ENCODE results near the gene SHLD2. TPM values are rescaled to one million over a fixed set of nuclear protein-coding genes. Genes with fewer than 3 reads are reported as not detected.
A peak's percentile ranks its signal among the peaks of the same experiment; 100 is the strongest.
"Not testable (repeated sequence)": the region's sequence is repeated elsewhere in the genome, so short reads cannot be mapped to it uniquely, and the experiment has no call there.

Gene SHLD2
- total and polyA plus RNA-seq, 5 donors, result 7.4 to 24.6 (median 16.5) TPM

DNA sequence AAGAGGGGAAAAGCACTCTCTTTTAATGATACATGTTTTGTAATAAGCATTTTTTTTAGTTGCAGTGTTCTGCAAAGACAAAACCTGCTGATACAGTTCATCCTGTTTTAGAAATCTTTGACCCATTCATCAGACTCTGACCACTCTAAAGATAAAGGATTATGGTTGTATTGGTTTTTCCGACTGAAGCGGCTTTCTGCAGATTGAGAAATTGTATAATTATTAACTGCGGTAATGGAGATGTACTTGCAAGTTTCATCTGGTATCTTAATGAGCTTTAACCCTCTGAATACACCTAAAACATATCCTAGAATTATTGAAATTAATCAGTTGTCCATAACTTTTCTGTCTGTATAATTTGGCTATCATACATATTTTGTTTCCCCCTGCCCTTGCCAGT lies 50.6 kb downstream of the SHLD2 start:
- DNase-seq; H3K4me1 ChIP-seq (ENCODE audit: control insufficient read depth, insufficient read depth, low read length); ATAC-seq; H3K27me3 ChIP-seq (ENCODE audit: control insufficient read depth, insufficient read depth); H3K27ac ChIP-seq (ENCODE audit: low read length); intact Hi-C loops (cut with DNase I); H3K9me3 ChIP-seq (ENCODE audit: control insufficient read depth, low read length); H3K4me3 ChIP-seq (ENCODE audit: low read length): not testable (repeated sequence)
- 94% methylated on average over 3 of the region's 3 CpGs for WGBS

DNA sequence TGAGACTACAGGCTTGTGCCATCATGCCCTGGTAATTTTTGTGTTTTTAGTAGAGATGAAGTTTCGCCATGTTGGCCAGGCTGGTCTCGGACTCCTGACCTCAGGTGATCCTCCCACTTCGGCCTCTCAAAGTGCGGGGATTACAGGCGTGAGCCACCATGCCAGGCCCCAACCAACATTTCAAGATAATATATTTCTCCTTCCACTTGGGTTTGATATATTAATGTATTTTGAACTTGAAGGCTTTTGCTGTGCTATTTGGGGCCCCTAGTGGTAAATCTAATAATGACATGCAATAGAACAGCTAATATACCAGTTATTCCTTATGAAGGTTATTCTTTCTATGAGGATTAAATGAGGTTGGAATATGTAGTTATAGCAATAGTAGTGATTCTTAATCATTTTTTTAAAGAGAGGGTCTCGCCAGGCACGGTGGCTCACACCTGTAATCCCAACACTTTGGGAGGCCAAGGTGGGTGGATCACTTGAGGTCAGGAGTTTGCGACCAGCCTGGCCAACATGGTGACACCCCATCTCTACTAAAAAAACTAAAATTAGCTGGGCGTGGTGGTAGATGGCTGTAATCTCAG lies 54.1 kb downstream of the SHLD2 start:
- H3K4me3 ChIP-seq (ENCODE audit: low read length), result not testable (repeated sequence)

DNA sequence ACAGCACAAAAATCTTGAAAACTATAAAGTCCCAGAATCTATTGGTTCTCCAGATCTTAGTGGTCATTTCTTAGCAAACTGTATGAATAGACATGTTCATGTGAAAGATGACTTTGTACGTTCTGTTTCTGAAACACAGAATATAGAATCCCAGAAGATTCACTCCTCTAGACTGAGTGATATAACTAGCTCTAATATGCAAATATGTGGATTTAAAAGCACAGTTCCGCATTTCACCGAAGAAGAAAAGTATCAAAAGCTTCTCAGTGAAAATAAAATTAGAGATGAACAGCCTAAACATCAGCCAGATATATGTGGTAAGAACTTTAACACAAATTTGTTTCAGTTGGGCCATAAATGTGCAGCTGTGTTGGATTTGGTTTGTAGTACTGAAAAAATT lies 56.5 kb downstream of the SHLD2 start:
- H3K4me3 ChIP-seq (ENCODE audit: low read length); intact Hi-C loops (cut with DNase I); H3K27ac ChIP-seq (ENCODE audit: low read length); H3K4me1 ChIP-seq (ENCODE audit: control insufficient read depth, insufficient read depth, low read length); DNase-seq; H3K27me3 ChIP-seq (ENCODE audit: control insufficient read depth, insufficient read depth); H3K9me3 ChIP-seq (ENCODE audit: control insufficient read depth, low read length); ATAC-seq: not testable (repeated sequence)
- WGBS, result 89% methylated on average over 3 of the region's 3 CpGs

More for the DNA sequence above, 54.1 kb downstream of the SHLD2 start:
- H3K4me1 ChIP-seq (ENCODE audit: control insufficient read depth, insufficient read depth, low read length); H3K27me3 ChIP-seq (ENCODE audit: control insufficient read depth, insufficient read depth); intact Hi-C loops (cut with DNase I); DNase-seq; H3K27ac ChIP-seq (ENCODE audit: low read length); H3K9me3 ChIP-seq (ENCODE audit: control insufficient read depth, low read length): not testable (repeated sequence)
- 89% methylated on average over 8 of the region's 9 CpGs for WGBS
- ATAC-seq, result peak; percentile 32 to 40

DNA sequence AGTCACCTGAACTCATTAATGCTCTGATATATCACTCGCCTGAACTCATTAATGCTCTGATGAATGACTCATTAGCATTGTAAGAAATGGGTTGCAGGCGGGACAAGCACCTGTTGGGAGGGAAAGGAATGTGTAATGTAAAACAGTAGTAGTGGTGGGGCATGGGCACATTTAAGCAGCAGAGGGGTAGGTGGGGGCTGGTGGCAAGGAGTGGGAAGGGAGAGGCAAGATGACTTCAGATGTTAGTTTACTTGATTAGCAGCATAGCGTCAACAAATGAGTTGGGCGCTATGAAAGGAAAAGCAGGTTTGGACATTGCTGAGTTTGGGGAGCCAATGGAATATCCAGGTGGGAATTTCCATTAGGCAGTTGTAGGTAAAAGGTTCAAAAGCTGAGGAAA lies 61.8 kb downstream of the SHLD2 start:
- H3K4me3 ChIP-seq (ENCODE audit: low read length); H3K9me3 ChIP-seq (ENCODE audit: control insufficient read depth, low read length); intact Hi-C loops (cut with DNase I); H3K27me3 ChIP-seq (ENCODE audit: control insufficient read depth, insufficient read depth); H3K27ac ChIP-seq (ENCODE audit: low read length); H3K4me1 ChIP-seq (ENCODE audit: control insufficient read depth, insufficient read depth, low read length); DNase-seq; ATAC-seq: not testable (repeated sequence)
- WGBS, result 98% methylated on average over 4 of the region's 4 CpGs

DNA sequence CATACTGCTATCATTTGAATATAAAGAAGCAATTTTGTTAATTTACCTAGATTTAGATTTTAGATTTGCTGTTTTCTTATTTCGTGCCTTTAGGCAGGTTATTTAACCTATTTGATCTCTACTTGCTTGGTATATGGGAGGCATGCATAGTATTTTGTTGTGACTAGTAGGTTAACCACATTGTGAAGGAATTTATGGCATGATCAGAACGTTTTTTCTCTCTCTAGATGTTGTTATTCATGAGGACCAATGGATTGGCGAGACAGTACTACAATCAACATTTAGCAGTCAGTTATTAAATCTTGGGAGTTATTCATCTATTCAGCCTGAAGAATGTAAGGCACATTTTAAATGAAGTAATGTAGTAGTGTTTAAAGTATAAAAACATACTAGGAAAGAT lies 62.8 kb downstream of the SHLD2 start:
- WGBS, result 88% methylated on average over 3 of the region's 3 CpGs

DNA sequence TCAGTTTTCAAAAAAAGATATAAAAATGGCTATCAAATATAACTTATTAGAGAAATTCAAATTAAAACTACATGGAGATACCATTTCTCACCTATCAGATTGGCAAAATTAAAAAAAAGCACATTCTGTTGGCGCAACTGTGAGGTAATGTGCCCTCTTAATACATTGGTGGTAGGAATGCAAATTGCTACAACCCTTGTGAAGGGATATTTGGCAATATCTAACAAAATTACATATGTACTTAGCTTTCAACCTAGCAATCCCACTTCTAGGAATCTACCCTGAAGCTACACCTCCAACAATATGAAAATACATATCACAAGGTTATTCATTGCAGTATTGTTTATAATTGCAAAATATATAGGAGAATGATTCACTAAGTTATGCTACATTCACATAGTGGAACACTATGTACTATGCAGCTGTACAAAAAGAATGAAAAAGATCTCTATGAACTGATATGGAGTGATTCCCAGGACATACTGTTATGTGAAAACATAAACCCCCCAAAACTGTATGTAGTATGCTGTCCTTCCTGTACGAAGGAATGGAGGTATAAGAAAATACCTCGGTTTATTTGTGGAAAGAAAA lies 67.8 kb downstream of the SHLD2 start:
- H3K4me1 ChIP-seq (ENCODE audit: control insufficient read depth, insufficient read depth, low read length); DNase-seq; H3K4me3 ChIP-seq (ENCODE audit: low read length); intact Hi-C loops (cut with DNase I); ATAC-seq; H3K27me3 ChIP-seq (ENCODE audit: control insufficient read depth, insufficient read depth); H3K27ac ChIP-seq (ENCODE audit: low read length); H3K9me3 ChIP-seq (ENCODE audit: control insufficient read depth, low read length): not testable (repeated sequence)
- 96% methylated on average over 3 of the region's 3 CpGs for WGBS

More for the DNA sequence above, 62.8 kb downstream of the SHLD2 start:
- DNase-seq; ATAC-seq; H3K27me3 ChIP-seq (ENCODE audit: control insufficient read depth, insufficient read depth); H3K27ac ChIP-seq (ENCODE audit: low read length); intact Hi-C loops (cut with DNase I); H3K9me3 ChIP-seq (ENCODE audit: control insufficient read depth, low read length); H3K4me3 ChIP-seq (ENCODE audit: low read length); H3K4me1 ChIP-seq (ENCODE audit: control insufficient read depth, insufficient read depth, low read length): not testable (repeated sequence)

DNA sequence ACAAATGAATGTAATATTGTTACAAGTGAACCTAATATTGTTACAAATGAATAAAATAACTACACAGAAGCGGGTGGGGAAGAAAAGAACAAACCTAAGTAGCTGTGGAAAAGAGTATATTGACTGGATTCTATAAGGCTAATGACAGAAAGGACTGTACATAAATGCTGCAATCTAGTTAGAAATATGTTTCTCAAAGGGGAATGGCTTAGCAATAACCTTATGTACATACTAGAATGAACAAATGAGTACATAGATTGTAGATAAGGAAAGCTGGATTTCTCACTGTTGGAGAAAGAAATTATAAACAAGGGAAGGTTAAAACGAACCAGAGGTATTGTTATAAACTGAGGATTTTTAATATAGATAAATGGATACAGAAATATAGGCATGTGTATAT lies 68.4 kb downstream of the SHLD2 start:
- DNase-seq; H3K4me1 ChIP-seq (ENCODE audit: control insufficient read depth, insufficient read depth, low read length); H3K27me3 ChIP-seq (ENCODE audit: control insufficient read depth, insufficient read depth); H3K9me3 ChIP-seq (ENCODE audit: control insufficient read depth, low read length); H3K27ac ChIP-seq (ENCODE audit: low read length); ATAC-seq; intact Hi-C loops (cut with DNase I); H3K4me3 ChIP-seq (ENCODE audit: low read length): not testable (repeated sequence)
- 100% methylated on average over 1 of the region's 2 CpGs for WGBS

DNA sequence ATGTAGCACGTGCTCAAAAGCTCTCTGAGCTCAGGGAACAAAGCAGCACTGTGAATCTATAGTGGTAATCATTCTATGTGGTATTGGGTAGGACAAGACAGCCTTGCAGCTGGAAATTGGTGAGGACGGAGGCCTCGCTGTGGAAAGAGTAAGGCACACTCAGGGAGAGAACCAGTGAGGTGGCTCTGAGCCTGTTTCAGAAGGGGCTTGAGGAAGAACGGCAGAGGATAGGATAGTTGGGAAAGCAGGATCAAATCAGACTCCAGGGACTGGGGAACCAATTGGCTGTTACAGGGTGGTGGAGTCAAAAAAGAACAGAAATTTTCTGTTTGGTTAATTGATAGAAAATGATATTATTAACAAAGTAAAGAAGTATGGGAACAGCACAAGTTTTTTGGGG lies 74.9 kb downstream of the SHLD2 start:
- not testable (repeated sequence) for ATAC-seq

DNA sequence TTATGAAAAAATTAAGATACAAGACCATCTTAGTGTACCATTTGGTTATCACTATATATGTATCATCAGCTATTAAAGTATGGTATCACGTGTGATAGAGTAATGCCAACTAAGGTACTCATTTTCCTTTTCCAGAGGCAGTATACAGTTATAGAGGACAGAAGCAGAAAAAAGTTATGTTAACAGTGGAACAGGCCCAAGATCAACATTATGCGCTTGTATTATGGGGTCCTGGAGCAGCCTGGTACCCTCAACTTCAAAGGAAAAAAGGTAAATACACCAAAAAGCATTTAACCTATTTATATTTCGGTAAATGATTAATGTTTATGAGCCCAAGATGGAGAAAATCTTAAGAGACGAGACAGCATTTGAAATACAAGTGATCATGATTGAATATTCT lies 75.7 kb downstream of the SHLD2 start:
- WGBS, result 97% methylated on average over 1 of the region's 4 CpGs
- H3K9me3 ChIP-seq (ENCODE audit: control insufficient read depth, low read length); intact Hi-C loops (cut with DNase I); H3K27me3 ChIP-seq (ENCODE audit: control insufficient read depth, insufficient read depth); ATAC-seq; H3K4me1 ChIP-seq (ENCODE audit: control insufficient read depth, insufficient read depth, low read length); H3K27ac ChIP-seq (ENCODE audit: low read length); DNase-seq; H3K4me3 ChIP-seq (ENCODE audit: low read length): not testable (repeated sequence)

More for the DNA sequence above, 74.9 kb downstream of the SHLD2 start:
- WGBS, result 68% methylated on average over 4 of the region's 4 CpGs
- H3K9me3 ChIP-seq (ENCODE audit: control insufficient read depth, low read length); H3K27ac ChIP-seq (ENCODE audit: low read length); intact Hi-C loops (cut with DNase I); H3K4me1 ChIP-seq (ENCODE audit: control insufficient read depth, insufficient read depth, low read length); H3K27me3 ChIP-seq (ENCODE audit: control insufficient read depth, insufficient read depth); H3K4me3 ChIP-seq (ENCODE audit: low read length); DNase-seq: not testable (repeated sequence)

DNA sequence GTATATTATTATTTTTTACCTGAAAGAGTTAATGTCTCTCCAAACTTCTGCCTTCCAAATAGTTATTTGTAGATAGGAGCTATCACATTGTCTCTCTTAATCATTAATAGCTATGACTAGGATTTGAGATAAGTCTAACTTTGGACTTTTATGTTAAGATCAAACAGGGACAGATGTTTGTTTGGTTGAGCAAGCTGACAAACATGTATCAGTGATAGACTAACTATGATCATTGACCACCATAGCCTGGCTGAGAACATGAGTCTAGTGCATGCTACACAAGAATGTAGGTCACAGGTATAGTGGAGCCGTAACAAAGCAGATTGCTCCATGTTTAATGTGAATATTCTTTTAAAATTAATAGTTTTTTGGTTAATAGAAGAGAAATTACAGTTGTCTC lies 76.7 kb downstream of the SHLD2 start:
- H3K27me3 ChIP-seq (ENCODE audit: control insufficient read depth, insufficient read depth); ATAC-seq; H3K4me1 ChIP-seq (ENCODE audit: control insufficient read depth, insufficient read depth, low read length); H3K27ac ChIP-seq (ENCODE audit: low read length); intact Hi-C loops (cut with DNase I); H3K4me3 ChIP-seq (ENCODE audit: low read length); DNase-seq; H3K9me3 ChIP-seq (ENCODE audit: control insufficient read depth, low read length): not testable (repeated sequence)
- 32% methylated on average over 1 of the region's 1 CpG for WGBS

DNA sequence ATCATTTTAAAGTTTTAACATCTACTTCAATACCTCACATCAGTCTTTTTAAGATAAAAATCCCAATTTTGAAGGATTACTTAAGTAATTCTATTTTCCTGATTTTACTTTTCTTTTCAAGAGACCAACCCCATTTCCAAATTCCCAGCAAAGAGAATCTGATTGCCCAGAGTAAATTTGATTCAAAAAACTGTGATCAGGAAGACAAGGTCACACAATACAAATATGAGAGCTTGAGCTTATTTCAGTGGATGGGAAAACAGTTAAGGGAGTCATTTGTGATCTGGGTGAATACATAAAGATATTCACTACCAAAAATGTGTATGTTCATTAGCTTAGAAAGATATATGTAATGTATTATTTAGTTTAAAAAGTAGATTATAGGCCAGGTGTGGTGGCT lies 77.2 kb downstream of the SHLD2 start:
- H3K4me1 ChIP-seq (ENCODE audit: control insufficient read depth, insufficient read depth, low read length); H3K9me3 ChIP-seq (ENCODE audit: control insufficient read depth, low read length); ATAC-seq; H3K27ac ChIP-seq (ENCODE audit: low read length); H3K27me3 ChIP-seq (ENCODE audit: control insufficient read depth, insufficient read depth); H3K4me3 ChIP-seq (ENCODE audit: low read length); intact Hi-C loops (cut with DNase I); DNase-seq: not testable (repeated sequence)

Measured in right cardiac atrium (tissue), 5 donors.